ENCODE results near the gene KMT2B.

KMT2B gene

GRCh38 chr19:35727053-35727955, 9.5 kb downstream of the KMT2B start:
- no peak for DNase-seq

DNA sequence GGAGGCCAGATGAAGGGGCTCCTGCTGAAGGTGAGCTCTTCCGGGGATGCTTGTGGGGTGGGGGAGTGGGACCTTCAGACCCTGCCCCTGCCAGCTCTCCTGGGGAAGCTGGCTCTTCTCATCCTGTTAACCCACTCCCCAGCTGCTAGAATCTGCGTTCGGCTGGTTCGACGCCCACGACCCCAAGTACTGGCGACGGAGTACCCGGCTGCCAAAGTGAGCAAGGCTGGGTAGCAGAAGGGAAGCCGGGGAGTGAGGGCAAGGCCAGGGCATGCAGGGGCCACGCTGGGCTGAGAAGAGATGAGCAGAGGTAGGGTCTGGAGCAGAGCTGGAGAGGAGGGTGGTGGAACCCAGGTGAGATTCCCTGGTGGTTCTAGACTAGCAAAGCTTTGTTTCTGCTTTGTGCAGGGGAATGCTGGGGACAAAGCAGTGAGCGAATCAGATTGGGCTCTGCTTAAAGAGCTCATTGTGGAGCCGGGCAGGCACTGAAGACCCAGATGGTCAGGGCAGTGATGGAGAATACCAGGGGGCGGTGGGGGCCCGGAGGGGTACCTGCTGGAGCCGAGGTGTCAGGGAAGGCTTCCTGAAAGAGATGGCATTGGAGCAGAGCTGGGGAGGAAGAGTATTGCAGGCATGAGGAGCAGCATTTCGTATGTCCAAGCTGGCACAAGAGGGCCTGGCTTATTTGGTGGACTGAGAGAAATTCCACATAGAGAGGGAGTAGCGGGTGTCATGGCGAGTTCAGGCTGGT, 10.3 kb downstream of the KMT2B start:
- no peak for DNase-seq

DNA sequence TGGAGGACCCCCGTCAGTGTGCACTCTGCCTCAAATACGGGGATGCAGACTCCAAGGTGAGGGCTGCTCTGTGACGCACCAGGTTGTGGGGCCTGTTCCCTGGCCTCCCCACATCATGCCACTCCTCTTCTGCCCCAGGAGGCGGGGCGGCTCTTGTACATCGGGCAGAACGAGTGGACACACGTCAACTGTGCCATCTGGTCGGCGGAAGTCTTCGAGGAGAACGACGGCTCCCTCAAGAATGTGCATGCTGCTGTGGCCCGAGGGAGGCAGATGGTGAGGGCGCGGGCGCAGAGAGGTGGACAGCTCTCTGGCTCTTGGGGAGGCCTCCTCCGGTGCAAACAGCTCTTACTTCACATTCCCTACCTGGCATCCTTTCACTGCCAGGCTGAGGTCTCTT, 11.2 kb downstream of the KMT2B start:
- DNase-seq = no peak

DNA sequence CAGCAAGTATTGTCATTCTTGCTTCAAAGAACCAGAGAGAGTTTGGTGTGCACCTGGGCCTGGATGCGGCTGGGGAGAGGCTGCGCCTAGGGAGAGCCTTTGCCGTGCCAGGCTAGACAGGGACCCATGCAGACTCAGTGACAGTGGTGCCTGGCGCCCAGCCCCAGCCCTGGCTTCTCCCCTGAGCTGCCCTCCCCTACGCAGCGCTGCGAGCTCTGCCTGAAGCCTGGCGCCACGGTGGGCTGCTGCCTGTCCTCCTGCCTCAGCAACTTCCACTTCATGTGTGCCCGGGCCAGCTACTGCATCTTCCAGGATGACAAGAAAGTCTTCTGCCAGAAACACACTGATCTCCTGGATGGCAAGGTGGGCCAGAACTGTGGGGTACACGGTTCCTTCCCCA, 12.0 kb downstream of the KMT2B start:
- no peak for DNase-seq

DNA sequence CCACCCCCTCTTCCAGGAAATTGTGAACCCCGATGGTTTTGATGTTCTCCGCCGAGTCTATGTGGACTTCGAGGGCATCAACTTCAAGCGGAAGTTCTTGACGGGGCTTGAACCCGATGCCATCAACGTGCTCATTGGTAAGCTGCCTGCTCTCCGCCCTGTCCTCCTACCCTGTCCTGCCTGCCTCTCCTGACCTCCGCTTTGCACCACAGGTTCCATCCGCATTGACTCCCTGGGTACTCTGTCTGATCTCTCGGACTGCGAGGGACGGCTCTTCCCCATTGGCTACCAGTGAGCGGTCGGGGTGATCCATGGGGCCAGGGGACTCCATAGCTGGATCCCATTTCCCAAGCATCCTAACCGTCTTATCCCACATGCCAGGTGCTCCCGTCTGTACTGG, 12.5 kb downstream of the KMT2B start:
- no peak for DNase-seq

DNA sequence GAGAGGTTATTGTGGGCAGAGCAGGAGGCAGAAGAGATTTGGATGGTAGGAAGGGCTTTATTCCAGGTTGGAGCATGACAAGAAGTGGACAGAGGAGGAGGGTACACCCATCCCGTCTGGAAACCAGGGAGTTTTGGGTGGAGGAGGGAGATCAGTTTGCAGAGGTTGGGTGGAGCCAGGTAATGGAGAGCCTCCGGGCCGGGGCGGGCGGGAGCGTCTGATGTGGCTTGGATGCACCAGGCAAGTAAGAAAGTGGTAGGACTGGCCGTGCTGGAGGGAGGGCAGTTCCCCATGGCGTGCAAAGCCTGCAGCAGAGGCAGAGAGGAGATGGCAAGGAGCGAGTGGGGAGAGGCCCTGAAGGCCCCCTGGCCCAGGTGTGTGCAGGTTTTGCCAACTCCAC, 13.6 kb downstream of the KMT2B start:
- no peak for DNase-seq

DNA sequence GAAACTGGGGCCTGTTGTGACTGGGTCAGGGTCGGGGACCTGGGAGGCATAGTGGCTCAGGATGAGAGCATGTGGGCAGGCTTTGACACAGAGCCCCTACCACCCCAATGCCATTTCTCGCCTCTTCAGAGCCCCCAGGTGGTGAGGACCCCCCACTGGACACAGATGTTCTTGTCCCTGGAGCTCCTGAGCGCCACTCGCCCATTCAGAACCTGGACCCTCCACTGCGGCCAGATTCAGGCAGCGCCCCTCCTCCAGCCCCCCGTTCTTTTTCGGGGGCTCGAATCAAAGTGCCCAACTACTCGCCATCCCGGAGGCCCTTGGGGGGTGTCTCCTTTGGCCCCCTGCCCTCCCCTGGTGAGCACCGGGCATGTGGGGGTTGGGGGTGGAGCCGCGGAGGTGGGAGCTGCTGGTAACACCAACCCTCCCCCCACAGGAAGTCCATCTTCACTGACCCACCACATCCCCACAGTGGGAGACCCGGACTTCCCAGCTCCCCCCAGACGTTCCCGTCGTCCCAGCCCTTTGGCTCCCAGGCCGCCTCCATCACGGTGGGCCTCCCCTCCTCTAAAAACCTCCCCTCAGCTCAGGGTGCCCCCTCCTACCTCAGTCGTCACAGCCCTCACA, 14.1 kb downstream of the KMT2B start:
- no peak for DNase-seq

DNA sequence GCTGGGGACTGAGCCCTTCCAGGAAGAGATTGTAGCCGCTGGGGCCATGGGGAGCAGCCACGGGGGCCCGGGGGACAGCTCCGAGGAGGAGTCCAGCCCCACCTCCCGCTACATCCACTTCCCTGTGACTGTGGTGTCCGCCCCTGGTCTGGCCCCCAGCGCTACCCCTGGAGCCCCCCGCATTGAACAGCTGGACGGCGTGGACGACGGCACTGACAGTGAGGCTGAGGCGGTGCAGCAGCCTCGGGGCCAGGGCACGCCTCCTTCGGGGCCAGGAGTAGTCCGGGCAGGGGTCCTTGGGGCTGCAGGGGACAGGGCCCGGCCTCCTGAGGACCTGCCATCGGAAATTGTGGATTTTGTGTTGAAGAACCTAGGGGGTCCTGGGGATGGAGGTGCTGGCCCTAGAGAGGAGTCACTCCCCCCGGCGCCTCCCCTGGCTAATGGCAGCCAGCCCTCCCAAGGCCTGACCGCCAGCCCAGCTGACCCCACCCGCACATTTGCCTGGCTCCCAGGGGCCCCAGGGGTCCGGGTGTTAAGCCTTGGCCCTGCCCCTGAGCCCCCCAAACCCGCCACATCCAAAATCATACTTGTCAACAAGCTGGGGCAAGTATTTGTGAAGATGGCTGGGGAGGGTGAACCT, 14.9 kb downstream of the KMT2B start:
- DNase-seq = no peak

DNA sequence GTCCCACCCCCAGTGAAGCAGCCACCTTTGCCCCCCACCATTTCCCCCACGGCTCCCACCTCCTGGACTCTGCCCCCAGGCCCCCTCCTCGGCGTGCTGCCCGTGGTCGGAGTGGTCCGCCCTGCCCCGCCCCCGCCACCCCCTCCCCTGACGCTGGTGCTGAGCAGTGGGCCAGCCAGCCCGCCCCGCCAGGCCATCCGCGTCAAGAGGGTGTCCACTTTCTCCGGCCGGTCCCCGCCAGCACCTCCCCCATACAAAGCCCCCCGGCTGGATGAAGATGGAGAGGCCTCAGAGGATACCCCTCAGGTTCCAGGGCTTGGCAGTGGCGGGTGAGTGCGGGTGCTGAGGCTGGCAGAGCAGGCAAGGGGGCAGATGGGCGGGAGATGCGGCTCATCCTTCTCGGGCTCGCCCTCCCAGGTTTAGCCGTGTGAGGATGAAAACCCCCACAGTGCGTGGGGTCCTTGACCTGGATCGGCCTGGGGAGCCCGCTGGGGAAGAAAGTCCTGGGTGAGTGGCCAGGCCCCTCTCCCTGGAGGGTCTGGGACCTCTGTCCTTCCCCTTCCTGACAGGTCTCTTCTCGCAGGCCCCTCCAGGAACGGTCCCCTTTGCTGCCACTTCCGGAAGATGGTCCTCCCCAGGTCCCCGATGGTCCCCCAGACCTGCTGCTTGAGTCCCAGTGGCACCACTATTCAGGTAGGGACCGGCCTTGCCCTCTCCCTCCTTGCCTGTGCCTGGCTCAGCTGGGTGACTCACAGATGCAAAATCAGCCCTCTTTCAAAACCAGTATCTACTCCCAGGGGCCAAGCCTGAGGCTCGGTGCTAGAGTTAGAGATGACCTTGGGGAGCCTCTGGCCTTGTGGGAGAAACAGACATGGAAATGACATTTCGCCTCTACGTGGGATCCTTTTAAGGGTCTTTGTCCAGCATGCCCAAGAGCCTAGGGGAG, 15.7 kb downstream of the KMT2B start:
- no peak for DNase-seq

GRCh38 chr19:35734273-35734672, 16.5 kb downstream of the KMT2B start:
- no peak for DNase-seq

DNA sequence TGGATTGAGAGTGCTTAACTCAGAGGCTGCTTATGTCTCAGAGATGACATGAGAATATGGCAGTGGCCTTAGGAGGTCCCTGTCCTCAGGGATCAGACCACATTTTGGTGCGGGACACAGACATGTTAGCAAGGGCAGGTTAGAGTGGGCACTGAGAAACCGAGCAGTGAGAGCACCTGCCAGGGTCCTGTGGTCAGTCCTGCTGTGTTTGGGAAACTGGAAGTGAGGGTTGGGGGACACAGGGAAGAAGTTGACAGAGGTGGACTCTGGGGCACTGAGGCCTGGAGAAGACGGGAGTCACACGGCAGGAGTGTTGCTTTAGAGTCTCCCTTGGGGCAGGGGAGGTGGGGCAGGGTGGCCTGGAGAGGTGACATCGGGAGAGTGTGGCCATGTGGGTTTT, 17.1 kb downstream of the KMT2B start:
- DNase-seq = no peak

GRCh38 chr19:35736913-35737886, 19.4 kb downstream of the KMT2B start:
- no peak for DNase-seq

GRCh38 chr19:35738021-35738886, 20.5 kb downstream of the KMT2B start:
- DNase-seq = no peak

- DNase-seq = no peak
Measured at GRCh38 chr19:35738887-35739229, 21.1 kb downstream of the KMT2B start.

GRCh38 chr19:35739275-35740107, 21.7 kb downstream of the KMT2B start:
- no peak for DNase-seq

- peak; percentile 58 for DNase-seq
Measured at GRCh38 chr19:35740108-35740422, 22.3 kb downstream of the KMT2B start.

- DNase-seq = peak; percentile 96
Measured at GRCh38 chr19:35740423-35741202, 22.8 kb downstream of the KMT2B start.

DNA sequence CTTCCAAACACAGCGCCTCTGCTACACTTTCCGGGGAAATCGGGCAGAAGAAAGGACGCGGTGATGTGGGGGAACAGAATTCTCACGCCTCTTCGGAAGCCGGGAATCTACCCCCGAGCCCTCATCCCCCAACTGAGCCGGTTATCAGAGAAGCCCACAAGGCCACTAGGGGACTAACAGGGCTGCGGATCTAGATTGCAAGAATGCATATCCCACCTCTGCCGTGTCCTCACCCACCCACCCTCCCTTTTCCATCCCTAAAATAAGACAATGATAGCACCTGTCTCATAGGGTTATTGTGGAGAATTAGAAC, 23.4 kb downstream of the KMT2B start:
- DNase-seq = no peak

Measured in stimulated activated naive CD4-positive, alpha-beta T cell treated with Interleukin-2 at 50 U/mL for 16 hours (primary cell).